HG03280 (cell line): ENCODE data around the gene DCBLD1.

Experiments used
- ATAC-seq: cut with Tn5 transposase; IDR thresholded peaks from one replicate; pipeline ENCODE4 v1.9.1; 2021; ENCODE audit warnings: mild to moderate bottlenecking, moderate library complexity; ENCODE audit not compliant: unreplicated experiment

DCBLD1 gene

GRCh38 chr6:117525607-117526006, 43.1 kb downstream of the DCBLD1 start:
- ATAC-seq: no peak

- no peak for ATAC-seq
Observed at GRCh38 chr6:117530467-117531242, 48.2 kb downstream of the DCBLD1 start.

- no peak for ATAC-seq
Observed at GRCh38 chr6:117531346-117531745, 48.9 kb downstream of the DCBLD1 start.

GRCh38 chr6:117531809-117532725, 49.6 kb downstream of the DCBLD1 start:
- no peak for ATAC-seq

DNA sequence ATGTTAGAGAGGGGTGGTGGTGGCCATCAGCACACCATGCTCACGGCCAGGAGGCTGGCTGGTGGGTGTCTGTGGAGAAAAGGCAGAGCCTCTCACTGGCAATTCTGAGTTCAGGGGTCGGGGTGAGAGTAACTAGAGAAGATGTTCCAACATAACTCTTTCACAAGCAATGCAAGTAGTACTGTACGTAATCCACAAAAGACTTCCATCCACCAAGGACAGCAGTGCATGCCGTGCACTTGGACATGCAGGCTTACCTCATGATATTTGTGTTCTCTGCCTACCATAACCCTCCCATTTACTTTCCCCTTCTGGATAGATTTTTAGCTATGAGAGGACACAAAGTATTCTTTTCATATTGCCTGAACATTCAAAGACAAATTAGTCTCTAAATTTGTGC, 51.3 kb downstream of the DCBLD1 start:
- no peak for ATAC-seq

DNA sequence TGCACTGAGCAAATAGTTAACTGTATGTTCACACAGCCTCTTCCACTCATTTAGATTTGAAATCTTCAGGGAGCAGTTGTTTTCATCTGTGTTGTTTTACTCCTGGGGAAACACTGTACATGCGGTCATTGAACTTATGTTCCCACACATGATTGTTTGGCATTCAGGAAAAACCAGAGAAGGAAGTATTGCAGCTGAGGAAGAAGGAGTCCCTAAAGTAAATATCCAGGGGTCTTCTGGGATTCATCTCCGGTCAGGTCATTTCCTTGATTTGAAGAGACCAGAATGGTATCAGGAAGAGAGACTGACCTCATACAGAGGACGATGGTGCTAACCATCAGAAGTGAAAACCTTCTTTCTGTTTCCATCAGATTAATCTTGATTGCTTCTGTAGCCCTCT, 52.5 kb downstream of the DCBLD1 start:
- ATAC-seq: no peak

- ATAC-seq: no peak
Observed at GRCh38 chr6:117536317-117536716, 53.8 kb downstream of the DCBLD1 start.

- ATAC-seq: peak; percentile 52
Observed at GRCh38 chr6:117538615-117539014, 56.1 kb downstream of the DCBLD1 start.

GRCh38 chr6:117540670-117541069, 58.2 kb downstream of the DCBLD1 start:
- no peak for ATAC-seq

DNA sequence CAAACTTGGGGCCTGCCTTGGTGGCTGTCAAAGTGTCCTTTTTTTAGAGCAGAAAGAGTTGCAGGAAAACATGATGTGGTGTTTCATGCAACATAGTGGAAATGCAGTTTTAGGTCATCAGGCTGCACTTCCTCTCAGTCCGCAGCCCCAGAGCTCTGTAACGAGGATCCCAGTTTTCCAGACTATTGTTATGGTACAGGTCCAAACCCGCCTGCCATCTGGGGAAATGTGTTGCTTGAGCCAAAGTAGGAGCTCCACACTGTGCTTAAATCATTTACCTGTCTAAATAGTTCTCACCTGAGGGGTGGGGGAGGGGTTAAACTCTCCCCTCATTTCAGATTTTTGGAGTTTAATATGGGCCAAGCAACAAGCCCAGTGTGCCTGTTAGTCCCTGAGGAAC, 60.0 kb downstream of the DCBLD1 start:
- ATAC-seq: no peak

DNA sequence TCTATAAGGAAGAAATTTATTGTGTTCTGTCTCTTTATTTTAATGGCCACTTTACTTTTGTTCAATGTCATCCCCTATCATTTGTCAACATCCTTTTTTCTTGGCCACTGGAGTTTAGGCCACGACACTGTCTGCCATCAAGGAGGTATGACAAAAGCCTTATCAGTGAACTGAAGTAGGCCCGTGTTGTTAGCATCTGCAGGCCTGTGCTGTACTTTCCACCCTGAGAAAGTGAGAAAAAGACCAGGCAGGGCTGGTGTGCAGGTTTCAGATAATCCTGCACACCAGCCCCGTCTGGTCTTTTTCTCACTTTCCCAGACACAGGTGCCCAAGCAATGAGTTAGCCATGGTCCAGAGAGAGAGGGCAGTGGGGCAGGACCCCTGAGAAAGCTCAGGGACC, 62.2 kb downstream of the DCBLD1 start:
- no peak for ATAC-seq

DNA sequence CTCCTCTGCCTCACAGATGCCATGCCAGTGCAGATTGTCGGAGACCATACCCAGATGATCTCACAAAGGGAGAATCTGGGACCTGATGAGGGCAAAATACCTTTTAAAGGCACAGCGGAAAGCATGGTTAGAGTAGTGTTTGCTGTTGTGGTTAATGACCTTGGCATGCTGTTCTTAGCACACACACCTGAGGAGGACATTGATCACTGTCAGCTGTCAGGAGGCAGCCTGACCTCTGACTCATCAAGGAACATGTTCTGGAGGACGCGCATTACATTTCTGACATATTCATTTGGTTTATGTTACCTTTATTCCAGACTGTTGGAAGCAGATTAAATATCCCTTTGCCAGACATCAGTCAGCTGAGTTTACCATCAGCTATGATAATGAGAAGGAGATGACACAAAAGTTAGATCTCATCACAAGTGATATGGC, 62.7 kb downstream of the DCBLD1 start:
- ATAC-seq: no peak

- ATAC-seq: no peak
Observed at GRCh38 chr6:117546674-117547073, 64.2 kb downstream of the DCBLD1 start.

DNA sequence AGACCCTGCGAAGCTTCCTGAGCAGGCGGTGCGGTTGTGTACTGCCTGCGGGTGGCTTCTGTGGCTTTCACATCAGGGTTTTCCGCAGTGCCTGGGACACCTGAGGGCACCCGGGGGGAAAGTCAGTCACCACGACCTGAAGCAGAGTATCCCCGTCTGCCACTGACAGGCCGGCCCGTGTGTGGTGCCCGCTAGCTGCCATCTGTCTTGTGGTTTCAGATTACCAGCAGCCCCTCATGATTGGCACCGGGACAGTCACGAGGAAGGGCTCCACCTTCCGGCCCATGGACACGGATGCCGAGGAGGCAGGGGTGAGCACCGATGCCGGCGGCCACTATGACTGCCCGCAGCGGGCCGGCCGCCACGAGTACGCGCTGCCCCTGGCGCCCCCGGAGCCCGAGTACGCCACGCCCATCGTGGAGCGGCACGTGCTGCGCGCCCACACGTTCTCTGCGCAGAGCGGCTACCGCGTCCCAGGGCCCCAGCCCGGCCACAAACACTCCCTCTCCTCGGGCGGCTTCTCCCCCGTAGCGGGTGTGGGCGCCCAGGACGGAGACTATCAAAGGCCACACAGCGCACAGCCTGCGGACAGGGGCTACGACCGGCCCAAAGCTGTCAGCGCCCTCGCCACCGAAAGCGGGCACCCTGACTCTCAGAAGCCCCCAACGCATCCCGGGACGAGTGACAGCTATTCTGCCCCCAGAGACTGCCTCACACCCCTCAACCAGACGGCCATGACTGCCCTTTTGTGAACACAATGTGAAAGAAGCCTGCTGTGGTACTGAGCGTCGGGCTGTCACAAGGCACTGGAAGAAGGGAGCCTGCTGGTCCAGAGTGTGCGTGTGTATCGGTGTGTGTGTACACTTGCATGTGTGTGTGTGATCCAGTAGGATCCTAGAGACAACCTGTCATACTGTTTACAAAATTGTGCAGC, 65.5 kb downstream of the DCBLD1 start:
- peak; percentile 54 for ATAC-seq

- ATAC-seq: no peak
Observed at GRCh38 chr6:117548797-117549301, 66.4 kb downstream of the DCBLD1 start.

- no peak for ATAC-seq
Observed at GRCh38 chr6:117549611-117550010, 67.1 kb downstream of the DCBLD1 start.

GRCh38 chr6:117550078-117550600, 67.7 kb downstream of the DCBLD1 start:
- ATAC-seq: no peak

DNA sequence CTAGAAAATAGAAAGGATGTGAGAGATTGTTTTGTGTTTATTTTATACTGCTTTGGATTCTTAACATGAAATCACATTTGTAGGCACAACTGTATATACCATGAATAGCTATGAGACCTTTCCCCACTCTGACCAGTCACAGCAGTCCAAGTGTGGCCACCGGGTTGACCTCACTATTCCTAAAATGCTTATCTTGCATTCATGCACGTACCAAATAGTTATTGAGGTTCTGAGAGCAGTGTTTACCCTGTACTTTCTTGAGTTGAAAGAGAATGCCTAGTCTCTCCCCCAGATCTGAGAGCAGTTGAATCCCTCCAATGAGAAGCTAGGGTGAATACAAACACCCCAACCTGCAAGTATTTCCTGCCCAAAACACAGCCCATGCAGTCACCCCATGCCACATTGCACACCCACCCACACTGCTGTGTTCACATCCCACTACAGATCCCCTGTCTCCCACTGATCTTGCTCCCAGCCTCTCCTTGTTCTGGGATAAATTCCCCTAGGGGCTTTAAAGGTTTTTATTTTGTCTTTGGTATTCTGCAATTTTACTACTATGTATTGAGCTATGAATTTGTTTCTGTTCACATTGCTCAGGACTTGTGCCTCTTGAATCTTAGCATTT, 68.3 kb downstream of the DCBLD1 start:
- ATAC-seq: no peak

GRCh38 chr6:117552618-117553017, 70.1 kb downstream of the DCBLD1 start:
- no peak for ATAC-seq

- no peak for ATAC-seq
Observed at GRCh38 chr6:117553142-117553541, 70.7 kb downstream of the DCBLD1 start.
